Nephron progenitor cell (in vitro differentiated cells): ENCODE results near the gene TSBP1.
"Not testable (repeated sequence)": the region's sequence is repeated elsewhere in the genome, so short reads cannot be mapped to it uniquely, and the experiment has no call there.

Source experiments
- DNase-seq: peaks from one replicate; pipeline ENCODE4 v3.0.0; 2021
- H3K27ac Mint-ChIP-seq: 2 replicates; pipeline ENCODE4 v1.8.0; 2021; ENCODE audit warnings: mild to moderate bottlenecking, moderate library complexity, mixed read lengths
- H3K27me3 Mint-ChIP-seq: 2 replicates; pipeline ENCODE4 v1.8.0; 2021; ENCODE audit warnings: mild to moderate bottlenecking, low read depth, mixed read lengths; ENCODE audit not compliant: poor library complexity
- H3K36me3 Mint-ChIP-seq: 2 replicates; pipeline ENCODE4 v1.8.0; 2021; ENCODE audit warnings: low read depth, mixed read lengths
- H3K4me1 Mint-ChIP-seq: 2 replicates; pipeline ENCODE4 v1.8.0; 2021; ENCODE audit warnings: mixed read lengths
- H3K4me3 Mint-ChIP-seq: 2 replicates; pipeline ENCODE4 v1.8.0; 2021; ENCODE audit warnings: mild to moderate bottlenecking, moderate library complexity, mixed read lengths
- H3K9me3 Mint-ChIP-seq: 2 replicates; pipeline ENCODE4 v1.8.0; 2021; ENCODE audit warnings: mild to moderate bottlenecking, moderate library complexity, mixed read lengths
- TF ChIP-seq, protein P1 (sequence below): fragments of 200-600 bp; sonication (generic); IDR thresholded peaks from 2 replicates; pipeline ENCODE4 v1.5.0; 2021; ENCODE audit warnings: antibody characterized with exemption

TSBP1 gene

GRCh38 chr6:32370505-32370904 is 1.2 kb downstream of the TSBP1 start:
- peaks cover 4% of the 10 kb centered on the region for H3K27me3 Mint-ChIP-seq
- no peak for DNase-seq
- H3K36me3 Mint-ChIP-seq: no peaks in the 10 kb centered on the region
- H3K9me3 Mint-ChIP-seq: peaks cover 4% of the 10 kb centered on the region
- TF ChIP-seq, protein P1, sequence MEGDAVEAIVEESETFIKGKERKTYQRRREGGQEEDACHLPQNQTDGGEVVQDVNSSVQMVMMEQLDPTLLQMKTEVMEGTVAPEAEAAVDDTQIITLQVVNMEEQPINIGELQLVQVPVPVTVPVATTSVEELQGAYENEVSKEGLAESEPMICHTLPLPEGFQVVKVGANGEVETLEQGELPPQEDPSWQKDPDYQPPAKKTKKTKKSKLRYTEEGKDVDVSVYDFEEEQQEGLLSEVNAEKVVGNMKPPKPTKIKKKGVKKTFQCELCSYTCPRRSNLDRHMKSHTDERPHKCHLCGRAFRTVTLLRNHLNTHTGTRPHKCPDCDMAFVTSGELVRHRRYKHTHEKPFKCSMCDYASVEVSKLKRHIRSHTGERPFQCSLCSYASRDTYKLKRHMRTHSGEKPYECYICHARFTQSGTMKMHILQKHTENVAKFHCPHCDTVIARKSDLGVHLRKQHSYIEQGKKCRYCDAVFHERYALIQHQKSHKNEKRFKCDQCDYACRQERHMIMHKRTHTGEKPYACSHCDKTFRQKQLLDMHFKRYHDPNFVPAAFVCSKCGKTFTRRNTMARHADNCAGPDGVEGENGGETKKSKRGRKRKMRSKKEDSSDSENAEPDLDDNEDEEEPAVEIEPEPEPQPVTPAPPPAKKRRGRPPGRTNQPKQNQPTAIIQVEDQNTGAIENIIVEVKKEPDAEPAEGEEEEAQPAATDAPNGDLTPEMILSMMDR: no peak
- H3K27ac Mint-ChIP-seq: no peak overlapping the region
- no peak overlapping the region for H3K4me3 Mint-ChIP-seq
- H3K4me1 Mint-ChIP-seq: peaks cover 3% of the 10 kb centered on the region

DNA sequence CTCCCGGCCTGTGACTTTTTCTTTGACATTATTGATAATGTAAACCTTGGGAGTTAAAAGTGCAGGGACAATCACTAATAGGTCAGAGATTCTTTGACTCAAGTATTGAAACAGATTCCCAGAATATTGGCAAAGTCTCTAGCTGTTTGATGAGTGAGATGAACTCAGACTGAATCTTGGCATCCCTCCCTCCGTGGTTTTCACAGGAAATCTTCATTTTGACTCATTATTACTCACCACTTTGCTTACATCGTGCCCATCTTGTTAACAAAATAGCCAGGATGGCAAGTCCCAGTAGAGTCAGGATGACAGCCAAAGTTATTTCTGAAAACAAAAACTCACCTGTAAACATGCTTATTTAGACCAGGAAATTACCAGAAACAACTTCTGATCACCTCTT is 2.0 kb downstream of the TSBP1 start:
- Mint-ChIP-seq H3K27me3 (peaks cover 4% of the 10 kb centered on the region), H3K9me3 (peaks cover 4% of the 10 kb centered on the region)

DNA sequence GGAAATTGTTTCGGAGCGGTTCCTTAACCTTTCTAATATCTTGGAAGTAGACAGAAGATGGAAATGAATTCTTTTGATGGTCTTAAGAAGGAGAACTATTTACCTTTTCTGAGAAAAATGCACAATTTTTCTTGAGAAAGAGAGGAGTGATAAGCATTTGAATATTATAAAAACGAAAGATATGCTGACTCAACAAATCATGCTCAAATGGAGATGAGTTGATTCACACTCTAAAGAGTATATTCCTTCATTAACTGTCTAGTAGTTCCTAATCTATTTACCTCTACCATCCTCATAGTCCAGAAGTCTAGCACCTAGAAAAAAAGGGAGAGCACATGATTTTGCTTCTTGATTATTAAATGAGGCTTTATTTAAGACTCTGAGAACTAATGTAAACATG is 4.1 kb downstream of the TSBP1 start:
- Mint-ChIP-seq H3K4me1 (peaks cover 8% of the 10 kb centered on the region), H3K27me3 (peaks cover 4% of the 10 kb centered on the region), H3K4me3 (no peak overlapping the region), H3K36me3 (peaks cover 5% of the 10 kb centered on the region), H3K27ac (no peak overlapping the region), H3K9me3 (peaks cover 8% of the 10 kb centered on the region)
- DNase-seq: no peak
- TF ChIP-seq, protein P1: no peak

More for the DNA sequence above, 2.0 kb downstream of the TSBP1 start:
- Mint-ChIP-seq H3K4me3 (no peak overlapping the region), H3K36me3 (no peaks in the 10 kb centered on the region), H3K27ac (no peak overlapping the region), H3K4me1 (peaks cover 8% of the 10 kb centered on the region)
- DNase-seq: no peak
- TF ChIP-seq, protein P1: no peak

DNA sequence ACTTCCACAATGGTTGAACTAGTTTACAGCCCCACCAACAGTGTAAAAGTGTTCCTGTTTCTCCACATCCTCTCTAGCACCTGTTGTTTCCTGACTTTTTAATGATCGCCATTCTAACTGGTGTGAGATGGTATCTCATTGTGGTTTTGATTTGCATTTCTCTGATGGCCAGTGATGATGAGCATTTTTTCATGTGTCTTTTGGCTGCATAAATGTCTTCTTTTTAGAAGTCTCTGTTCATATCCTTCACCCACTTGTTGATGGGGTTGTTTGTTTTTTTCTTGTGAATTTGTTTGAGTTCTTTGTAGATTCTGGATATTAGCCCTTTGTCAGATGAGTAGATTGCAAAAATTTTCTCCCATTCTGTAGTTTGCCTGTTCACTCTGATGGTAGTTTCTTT is 12.5 kb downstream of the TSBP1 start:
- not testable (repeated sequence) for H3K9me3 Mint-ChIP-seq, H3K27me3 Mint-ChIP-seq, H3K4me3 Mint-ChIP-seq, H3K4me1 Mint-ChIP-seq, H3K36me3 Mint-ChIP-seq, DNase-seq, H3K27ac Mint-ChIP-seq

DNA sequence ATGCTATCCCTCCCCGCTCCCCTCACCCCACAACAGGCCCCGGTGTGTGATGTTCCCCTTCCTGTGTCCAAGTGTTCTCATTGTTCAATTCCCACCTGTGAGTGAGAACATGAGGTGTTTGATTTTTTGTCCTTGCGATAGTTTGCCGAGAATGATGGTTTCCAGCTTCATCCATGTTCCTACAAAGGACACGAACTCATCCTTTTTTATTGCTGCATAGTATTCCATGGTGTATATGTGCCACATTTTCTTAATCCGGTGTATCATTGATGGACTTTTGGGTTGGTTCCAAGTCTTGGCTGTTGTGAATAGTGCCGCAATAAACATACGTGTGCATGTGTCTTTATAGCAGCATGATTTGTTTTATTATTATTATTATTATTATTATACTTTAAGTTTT is 13.2 kb downstream of the TSBP1 start:
- not testable (repeated sequence) for DNase-seq, H3K4me3 Mint-ChIP-seq, H3K36me3 Mint-ChIP-seq, H3K27me3 Mint-ChIP-seq, H3K9me3 Mint-ChIP-seq, H3K27ac Mint-ChIP-seq, H3K4me1 Mint-ChIP-seq

DNA sequence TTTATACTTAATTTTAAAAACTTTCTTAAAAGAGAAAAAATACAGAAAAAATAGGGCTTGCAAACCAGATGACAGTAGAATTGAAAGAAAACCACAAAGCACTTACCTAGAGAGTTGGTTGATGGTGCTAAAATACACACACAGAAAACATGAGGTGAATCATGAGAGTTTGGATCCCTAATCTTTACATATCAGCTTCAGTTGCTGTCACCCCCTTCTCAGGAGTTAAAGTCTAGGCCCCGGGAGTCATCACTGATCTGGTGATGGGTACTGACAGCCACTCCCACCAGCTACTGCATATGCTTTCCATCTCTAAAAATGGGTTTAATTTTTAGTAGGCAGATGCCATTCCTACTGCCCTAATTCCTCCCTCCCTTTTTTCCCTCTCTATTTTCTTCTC is 16.7 kb downstream of the TSBP1 start:
- TF ChIP-seq, protein P1: no peak
- H3K36me3 Mint-ChIP-seq: no peaks in the 10 kb centered on the region
- H3K9me3 Mint-ChIP-seq: no peaks in the 10 kb centered on the region

DNA sequence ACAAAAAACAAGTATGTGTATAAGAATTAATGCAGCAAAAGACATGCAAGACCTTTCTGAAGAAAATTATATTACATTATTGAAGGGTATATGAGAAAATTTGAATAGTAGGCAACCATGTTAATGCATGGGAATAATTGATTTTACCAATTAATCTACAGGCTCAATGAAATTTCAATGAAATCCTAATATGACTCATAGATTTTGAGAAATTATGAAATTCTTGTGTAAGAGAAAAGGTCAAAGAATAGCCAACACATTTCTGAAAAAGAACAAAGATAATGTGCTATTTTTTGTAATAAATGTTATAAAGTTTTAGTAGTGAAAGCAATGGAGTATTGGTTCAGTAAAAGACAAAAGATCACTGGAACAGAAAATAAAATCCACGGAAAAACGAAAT is 18.4 kb downstream of the TSBP1 start:
- Mint-ChIP-seq H3K4me3 (no peak overlapping the region), H3K4me1 (no peaks in the 10 kb centered on the region), H3K36me3 (no peaks in the 10 kb centered on the region), H3K9me3 (no peaks in the 10 kb centered on the region), H3K27ac (no peak overlapping the region), H3K27me3 (peaks cover 3% of the 10 kb centered on the region)
- TF ChIP-seq, protein P1: no peak
- DNase-seq: no peak

More for the DNA sequence above, 16.7 kb downstream of the TSBP1 start:
- Mint-ChIP-seq H3K4me1 (no peaks in the 10 kb centered on the region), H3K27me3 (no peaks in the 10 kb centered on the region), H3K27ac (no peak overlapping the region), H3K4me3 (no peak overlapping the region)
- DNase-seq: no peak
